Neural crest cell (in vitro differentiated cells): ENCODE measurements around the gene PXMP4. TPM values are rescaled to one million over a fixed set of nuclear protein-coding genes. Genes with fewer than 3 reads are reported as not detected.

ENCODE experiments used
- DNase-seq: peaks from one replicate; pipeline ENCODE4 v3.0.0; 2021; ENCODE audit warnings: low read depth, mixed read lengths, low spot score
- H3K27ac Mint-ChIP-seq: one replicate; pipeline ENCODE4 v1.8.0; 2021; ENCODE audit warnings: mild to moderate bottlenecking, mixed read lengths; ENCODE audit not compliant: unreplicated experiment
- H3K27me3 Mint-ChIP-seq: 2 replicates; pipeline ENCODE4 v1.8.0; 2021; ENCODE audit warnings: low read depth, mild to moderate bottlenecking, mixed read lengths
- H3K36me3 Mint-ChIP-seq: 2 replicates; pipeline ENCODE4 v1.8.0; 2021; ENCODE audit warnings: low read depth, mild to moderate bottlenecking, mixed read lengths
- H3K4me1 Mint-ChIP-seq: 2 replicates; pipeline ENCODE4 v1.8.0; 2021; ENCODE audit warnings: mixed read lengths
- H3K4me3 Mint-ChIP-seq: one replicate; pipeline ENCODE4 v1.8.0; 2021; ENCODE audit warnings: mild to moderate bottlenecking, mixed read lengths
- H3K9me3 Mint-ChIP-seq: 2 replicates; pipeline ENCODE4 v1.8.0; 2021; ENCODE audit warnings: mixed read lengths
- total RNA-seq: library from RNA; stranded (reverse); gene quantifications from 2 replicates; pipeline ENCODE4 v1.2.1, GENCODE V29; 2021
- TF ChIP-seq, protein P1 (sequence below): fragments of 200-600 bp; sonication (generic); conservative IDR thresholded peaks from 2 replicates; pipeline ENCODE4 v1.5.0; 2021; ENCODE audit warnings: antibody characterized with exemption, mild to moderate bottlenecking

The PXMP4 gene
- total RNA-seq, 1 donor from 2014 or later: 5.2 TPM

DNA sequence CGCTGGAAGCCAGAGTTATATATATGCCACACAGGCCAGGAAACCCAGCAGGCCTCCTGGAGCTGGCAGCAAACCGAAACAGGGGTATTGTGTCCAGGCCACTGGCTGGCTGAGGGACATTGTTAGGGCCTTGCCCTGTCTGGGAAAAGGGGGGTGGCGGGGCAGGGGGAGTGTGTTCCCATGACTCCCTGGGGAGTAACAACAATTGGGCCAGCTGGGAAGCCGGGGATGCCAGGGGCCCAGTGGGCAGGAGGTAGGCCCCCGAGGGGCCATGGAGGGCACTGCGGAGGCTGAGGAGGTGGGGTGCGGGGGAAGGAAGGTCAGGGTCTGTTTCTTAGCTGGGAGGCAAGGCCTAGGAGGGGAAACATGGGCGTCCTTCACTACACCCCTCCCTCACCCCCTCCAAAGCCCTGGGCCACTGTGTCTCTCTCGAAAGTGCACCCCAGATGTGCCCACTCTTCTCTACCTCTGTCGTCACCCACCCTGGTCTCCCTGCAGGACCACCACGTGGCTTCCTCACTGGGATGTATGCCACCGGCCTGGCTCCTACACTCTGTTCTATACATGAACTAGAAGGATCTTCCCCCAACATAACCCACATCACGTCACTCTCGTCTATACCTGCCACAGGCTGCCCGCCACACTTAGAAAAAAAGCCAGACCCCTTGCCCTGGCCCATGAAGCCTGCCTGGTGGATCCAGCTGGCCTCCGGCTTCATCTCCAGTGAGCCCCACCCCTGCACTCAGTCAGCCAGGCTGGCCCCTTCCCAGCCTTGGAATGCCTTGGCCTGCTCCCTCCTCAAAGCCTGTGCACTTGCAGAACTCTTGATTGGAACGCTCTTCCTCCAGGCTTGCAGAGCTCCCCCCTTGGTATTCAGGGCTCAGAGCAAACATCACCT lies 26.1 kb downstream of the PXMP4 start:
- Mint-ChIP-seq H3K27me3 (peaks cover 2% of the 10 kb centered on the region), H3K36me3 (peaks cover 9% of the 10 kb centered on the region), H3K4me1 (peaks cover 33% of the 10 kb centered on the region), H3K27ac (peak overlapping the region; percentile 83), H3K9me3 (peaks cover 2% of the 10 kb centered on the region), H3K4me3 (peak overlapping the region; percentile 47)
- TF ChIP-seq, protein P1, sequence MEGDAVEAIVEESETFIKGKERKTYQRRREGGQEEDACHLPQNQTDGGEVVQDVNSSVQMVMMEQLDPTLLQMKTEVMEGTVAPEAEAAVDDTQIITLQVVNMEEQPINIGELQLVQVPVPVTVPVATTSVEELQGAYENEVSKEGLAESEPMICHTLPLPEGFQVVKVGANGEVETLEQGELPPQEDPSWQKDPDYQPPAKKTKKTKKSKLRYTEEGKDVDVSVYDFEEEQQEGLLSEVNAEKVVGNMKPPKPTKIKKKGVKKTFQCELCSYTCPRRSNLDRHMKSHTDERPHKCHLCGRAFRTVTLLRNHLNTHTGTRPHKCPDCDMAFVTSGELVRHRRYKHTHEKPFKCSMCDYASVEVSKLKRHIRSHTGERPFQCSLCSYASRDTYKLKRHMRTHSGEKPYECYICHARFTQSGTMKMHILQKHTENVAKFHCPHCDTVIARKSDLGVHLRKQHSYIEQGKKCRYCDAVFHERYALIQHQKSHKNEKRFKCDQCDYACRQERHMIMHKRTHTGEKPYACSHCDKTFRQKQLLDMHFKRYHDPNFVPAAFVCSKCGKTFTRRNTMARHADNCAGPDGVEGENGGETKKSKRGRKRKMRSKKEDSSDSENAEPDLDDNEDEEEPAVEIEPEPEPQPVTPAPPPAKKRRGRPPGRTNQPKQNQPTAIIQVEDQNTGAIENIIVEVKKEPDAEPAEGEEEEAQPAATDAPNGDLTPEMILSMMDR: no peak
- no peak for DNase-seq

DNA sequence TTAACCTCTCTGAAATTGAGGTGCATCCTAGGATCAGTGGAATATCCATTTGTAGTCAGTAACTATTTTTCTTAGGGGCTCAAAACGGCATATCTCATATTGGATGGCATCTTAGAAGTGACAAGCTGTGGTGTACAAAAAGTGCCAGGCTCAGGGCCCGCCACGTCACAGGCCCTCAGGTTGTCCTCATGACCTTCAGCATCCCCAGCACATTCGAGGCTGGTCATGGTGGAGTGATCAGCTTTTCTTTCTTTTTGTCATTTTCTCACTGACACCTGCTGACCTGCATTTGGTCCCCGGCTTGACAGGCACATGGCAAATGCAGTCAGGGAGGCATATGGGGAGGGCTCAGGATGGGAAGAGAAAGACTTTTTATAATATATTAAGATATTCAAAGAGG lies 26.8 kb downstream of the PXMP4 start:
- Mint-ChIP-seq H3K4me1 (peaks cover 33% of the 10 kb centered on the region), H3K4me3 (no peak overlapping the region), H3K36me3 (peaks cover 6% of the 10 kb centered on the region), H3K27ac (no peak overlapping the region), H3K27me3 (peaks cover 3% of the 10 kb centered on the region), H3K9me3 (peaks cover under 1% of the 10 kb centered on the region)
- DNase-seq: no peak
- TF ChIP-seq, protein P1: no peak

DNA sequence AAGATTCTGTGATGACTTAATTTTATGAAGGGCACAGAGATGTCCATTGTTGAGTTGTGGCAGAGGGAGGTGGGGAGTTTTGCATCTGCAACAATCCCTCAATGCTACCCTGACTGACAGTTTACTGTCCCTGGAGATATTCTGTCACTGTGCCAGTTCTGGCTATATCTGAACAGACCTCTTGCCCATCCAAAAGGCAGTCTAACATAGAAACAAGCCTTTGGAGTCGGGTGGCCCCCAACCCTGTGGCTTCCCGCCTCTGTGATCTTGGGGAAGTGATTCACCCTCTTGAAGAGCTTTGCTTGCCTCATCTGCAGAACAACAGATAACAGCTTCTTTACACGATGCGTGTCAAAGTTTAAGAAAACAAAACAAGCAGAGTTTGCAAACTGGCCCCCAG lies 30.1 kb downstream of the PXMP4 start:
- no peak for DNase-seq
- H3K27me3 Mint-ChIP-seq: peaks cover 3% of the 10 kb centered on the region
- H3K9me3 Mint-ChIP-seq: no peaks in the 10 kb centered on the region
- no peaks in the 10 kb centered on the region for H3K36me3 Mint-ChIP-seq
- peaks cover 45% of the 10 kb centered on the region for H3K4me1 Mint-ChIP-seq
- peak overlapping the region; percentile 79 for H3K27ac Mint-ChIP-seq
- TF ChIP-seq, protein P1: no peak
- H3K4me3 Mint-ChIP-seq: peak overlapping the region; percentile 48

DNA sequence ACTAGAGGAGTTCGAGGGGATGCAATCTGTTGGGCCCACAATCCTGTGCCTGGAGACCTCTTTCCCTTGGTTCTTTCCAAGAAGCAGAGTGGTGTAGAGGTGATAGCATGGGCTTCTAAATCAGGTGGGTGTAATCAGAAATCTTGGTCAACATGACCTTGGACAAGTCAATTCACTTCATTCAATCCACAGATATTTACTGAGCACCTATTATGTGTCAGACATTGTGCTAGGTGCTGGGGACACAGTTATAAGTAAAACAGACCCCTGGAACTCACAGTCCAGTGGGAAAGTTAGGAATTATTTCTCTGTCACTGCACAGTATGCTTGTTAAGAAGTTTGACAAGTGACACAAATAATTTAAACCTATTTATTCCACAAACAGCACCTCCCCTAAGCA lies 30.6 kb downstream of the PXMP4 start:
- H3K36me3 Mint-ChIP-seq: no peaks in the 10 kb centered on the region
- DNase-seq: no peak
- H3K27me3 Mint-ChIP-seq: peaks cover 3% of the 10 kb centered on the region
- H3K9me3 Mint-ChIP-seq: no peaks in the 10 kb centered on the region
- H3K4me3 Mint-ChIP-seq: no peak overlapping the region
- peaks cover 45% of the 10 kb centered on the region for H3K4me1 Mint-ChIP-seq
- TF ChIP-seq, protein P1: no peak
- H3K27ac Mint-ChIP-seq: no peak overlapping the region

DNA sequence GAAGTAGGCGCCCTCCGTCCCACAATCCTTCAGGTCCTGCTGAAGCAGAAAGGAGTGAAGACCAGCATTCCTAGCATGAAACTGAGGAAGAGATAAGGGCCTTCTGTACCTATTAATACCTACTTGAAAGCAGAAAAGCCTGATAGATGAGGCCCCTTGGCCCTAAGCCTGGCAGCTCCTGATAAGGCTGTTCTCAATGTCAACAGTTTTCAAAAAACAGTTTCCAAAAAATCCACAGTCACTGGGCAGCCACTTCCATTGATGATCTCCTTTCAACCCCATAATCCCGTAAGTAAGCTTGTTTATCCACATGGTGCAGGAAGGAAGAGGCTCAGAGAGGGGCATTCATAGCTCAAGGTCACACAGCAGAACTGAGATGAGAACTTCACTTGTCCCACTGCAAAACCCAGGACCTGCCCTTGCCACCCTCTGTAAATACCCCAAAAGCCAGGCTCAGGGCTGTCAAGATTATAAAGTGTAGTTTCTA lies 31.1 kb downstream of the PXMP4 start:
- Mint-ChIP-seq H3K4me3 (no peak overlapping the region), H3K27ac (no peak overlapping the region), H3K4me1 (peaks cover 45% of the 10 kb centered on the region), H3K36me3 (no peaks in the 10 kb centered on the region), H3K9me3 (no peaks in the 10 kb centered on the region), H3K27me3 (peaks cover 3% of the 10 kb centered on the region)
- DNase-seq: no peak
- TF ChIP-seq, protein P1: no peak
